ENCODE results near the gene PRRT1B. TPM values are rescaled to one million over a fixed set of nuclear protein-coding genes. Genes with fewer than 3 reads are reported as not detected.

Gene PRRT1B
- total and polyA plus RNA-seq, 2 donors from 2014 or later: 1.0 TPM; not detected in 1

DNA sequence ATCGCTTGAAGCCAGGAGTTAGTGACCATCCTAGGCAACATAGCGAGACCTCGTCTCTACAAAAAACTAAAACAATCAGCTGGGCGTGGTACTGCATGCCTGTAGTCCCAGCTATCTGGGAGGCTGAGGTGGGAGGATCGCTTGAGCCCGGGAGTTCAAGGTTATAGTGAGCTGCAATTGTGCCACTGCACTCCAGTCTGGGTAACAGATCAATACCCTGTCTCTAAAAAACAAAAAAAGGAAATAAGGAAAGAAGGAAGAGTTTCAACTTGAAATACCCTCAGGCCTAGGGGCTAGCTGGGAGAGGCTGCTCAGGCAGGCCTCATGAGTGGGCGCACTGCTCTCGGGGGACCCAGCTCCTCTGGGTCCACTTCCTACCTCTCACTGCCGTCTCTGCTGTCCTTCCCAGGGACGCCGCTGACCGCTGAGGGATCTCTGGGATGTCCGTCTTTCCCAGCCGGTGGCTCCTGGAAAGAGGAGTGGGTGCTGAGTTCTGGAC, 56.4 kb downstream of the PRRT1B start:
- peaks cover 0 to 42% (median 17%) of the 10 kb centered on the region in 3 donors for H3K36me3 ChIP-seq (ENCODE audit: control insufficient read depth in 2 of 3, insufficient read depth in 3 of 3, low read length in 3 of 3)
- H3K4me3 ChIP-seq (ENCODE audit: low read length in 3 of 3): no peak overlapping the region
- H3K4me1 ChIP-seq (ENCODE audit: control insufficient read depth in 2 of 3, insufficient read depth in 2 of 3, low read depth in 1 of 3, low read length in 3 of 3): peaks cover 0 to under 1% (median 0%) of the 10 kb centered on the region in 3 donors
- FAIRE-seq (no peak), DNase-seq (no peak)
- no peaks in the 10 kb centered on the region for H3K27me3 ChIP-seq (ENCODE audit: control insufficient read depth, insufficient read depth, low read length)
- TF ChIP-seq, protein P1, sequence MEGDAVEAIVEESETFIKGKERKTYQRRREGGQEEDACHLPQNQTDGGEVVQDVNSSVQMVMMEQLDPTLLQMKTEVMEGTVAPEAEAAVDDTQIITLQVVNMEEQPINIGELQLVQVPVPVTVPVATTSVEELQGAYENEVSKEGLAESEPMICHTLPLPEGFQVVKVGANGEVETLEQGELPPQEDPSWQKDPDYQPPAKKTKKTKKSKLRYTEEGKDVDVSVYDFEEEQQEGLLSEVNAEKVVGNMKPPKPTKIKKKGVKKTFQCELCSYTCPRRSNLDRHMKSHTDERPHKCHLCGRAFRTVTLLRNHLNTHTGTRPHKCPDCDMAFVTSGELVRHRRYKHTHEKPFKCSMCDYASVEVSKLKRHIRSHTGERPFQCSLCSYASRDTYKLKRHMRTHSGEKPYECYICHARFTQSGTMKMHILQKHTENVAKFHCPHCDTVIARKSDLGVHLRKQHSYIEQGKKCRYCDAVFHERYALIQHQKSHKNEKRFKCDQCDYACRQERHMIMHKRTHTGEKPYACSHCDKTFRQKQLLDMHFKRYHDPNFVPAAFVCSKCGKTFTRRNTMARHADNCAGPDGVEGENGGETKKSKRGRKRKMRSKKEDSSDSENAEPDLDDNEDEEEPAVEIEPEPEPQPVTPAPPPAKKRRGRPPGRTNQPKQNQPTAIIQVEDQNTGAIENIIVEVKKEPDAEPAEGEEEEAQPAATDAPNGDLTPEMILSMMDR (IDR thresholded peaks at IDR 0.05; ENCODE audit: borderline replicate concordance, extremely low read depth, insufficient read depth): no peak
- intact Hi-C loops (cut with DNase I): no loop called here
- no peak overlapping the region for H3K27ac ChIP-seq (ENCODE audit: low read depth in 2 of 2, low read length in 2 of 2)
- H3K9me3 ChIP-seq (ENCODE audit: control insufficient read depth in 2 of 3, insufficient read depth in 1 of 3, low read length in 3 of 3): no peaks in the 10 kb centered on the region
- no peak overlapping the region for H3K9ac ChIP-seq (ENCODE audit: low read length in 3 of 3)

DNA sequence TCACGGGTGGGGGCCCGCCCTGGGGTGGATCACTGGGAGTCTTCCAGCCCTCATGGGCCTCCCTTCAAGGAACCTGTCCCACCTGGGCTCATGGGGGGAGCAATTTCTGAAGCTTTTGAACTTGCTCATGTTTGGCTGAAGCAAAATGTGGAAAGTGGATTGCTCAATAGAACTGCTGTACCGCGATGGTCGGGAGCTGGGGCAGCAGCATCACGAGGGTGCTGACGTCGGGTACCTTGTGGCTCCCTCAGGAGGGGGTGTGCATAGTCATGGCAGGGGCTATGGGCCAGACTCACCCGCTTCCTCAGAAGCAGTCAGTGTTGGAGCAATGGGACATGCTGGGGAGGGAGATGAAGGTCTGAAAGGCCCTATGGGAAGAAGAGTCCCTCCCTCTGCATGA, 57.9 kb downstream of the PRRT1B start:
- FAIRE-seq (no peak), DNase-seq (no peak)
- Histone ChIP-seq H3K27ac (ENCODE audit: low read depth in 2 of 2, low read length in 2 of 2) (no peak overlapping the region), H3K9me3 (ENCODE audit: control insufficient read depth in 2 of 3, insufficient read depth in 1 of 3, low read length in 3 of 3) (no peaks in the 10 kb centered on the region), H3K4me3 (ENCODE audit: low read length in 3 of 3) (no peak overlapping the region), H3K36me3 (ENCODE audit: control insufficient read depth in 2 of 3, insufficient read depth in 3 of 3, low read length in 3 of 3) (peaks cover 0 to 27% (median 11%) of the 10 kb centered on the region in 3 donors), H3K9ac (ENCODE audit: low read length in 3 of 3) (no peak overlapping the region), H3K27me3 (ENCODE audit: control insufficient read depth, insufficient read depth, low read length) (no peaks in the 10 kb centered on the region), H3K4me1 (ENCODE audit: control insufficient read depth in 2 of 3, insufficient read depth in 2 of 3, low read depth in 1 of 3, low read length in 3 of 3) (peaks cover 0 to 11% (median 4%) of the 10 kb centered on the region in 3 donors)
- TF ChIP-seq, protein P1 (IDR thresholded peaks at IDR 0.05; ENCODE audit: borderline replicate concordance, extremely low read depth, insufficient read depth): no peak
- intact Hi-C loops (cut with DNase I): no loop called here

DNA sequence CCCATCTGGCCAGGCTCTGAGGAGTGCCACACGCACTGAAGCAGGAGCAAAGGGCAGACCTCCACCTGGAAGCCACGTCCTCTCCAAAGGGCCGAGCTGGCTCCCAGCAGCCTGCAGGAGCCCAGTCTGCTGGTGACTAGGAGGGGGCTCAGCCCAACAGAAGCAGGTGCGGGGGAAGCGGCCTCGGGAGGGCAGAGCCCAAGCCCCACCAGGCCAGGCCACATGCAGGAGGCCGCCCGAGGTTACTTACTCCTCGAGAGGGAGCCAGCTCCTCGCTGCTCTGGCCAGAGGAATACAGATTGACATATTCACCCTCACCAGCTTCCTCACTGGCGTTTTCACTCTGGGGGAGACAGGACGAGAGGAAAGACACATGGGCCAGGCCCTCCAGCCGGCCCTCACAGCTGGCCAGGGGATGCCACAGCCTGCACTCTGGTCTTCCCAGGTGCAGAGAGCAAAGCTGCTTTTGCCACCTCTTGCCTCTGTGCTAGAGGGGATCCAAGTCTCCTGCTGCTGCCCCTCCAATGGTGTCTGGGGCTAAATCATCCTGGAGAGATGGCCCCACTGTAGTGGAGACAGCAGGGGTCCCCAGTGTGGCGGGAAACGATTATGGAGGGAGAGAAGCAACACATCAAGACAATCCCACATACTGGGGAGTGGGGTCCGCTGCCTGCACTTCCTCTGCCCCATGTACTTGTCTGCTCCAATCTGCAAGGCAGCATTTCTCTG, 58.6 kb downstream of the PRRT1B start:
- Histone ChIP-seq H3K27me3 (ENCODE audit: control insufficient read depth, insufficient read depth, low read length) (no peaks in the 10 kb centered on the region), H3K9me3 (ENCODE audit: control insufficient read depth in 2 of 3, insufficient read depth in 1 of 3, low read length in 3 of 3) (no peaks in the 10 kb centered on the region), H3K36me3 (ENCODE audit: control insufficient read depth in 2 of 3, insufficient read depth in 3 of 3, low read length in 3 of 3) (peaks cover 0 to 23% (median 7%) of the 10 kb centered on the region in 3 donors), H3K4me3 (ENCODE audit: low read length in 3 of 3) (no peak overlapping the region), H3K27ac (ENCODE audit: low read depth in 2 of 2, low read length in 2 of 2) (no peak overlapping the region), H3K4me1 (ENCODE audit: control insufficient read depth in 2 of 3, insufficient read depth in 2 of 3, low read depth in 1 of 3, low read length in 3 of 3) (peaks cover 0 to 18% (median 11%) of the 10 kb centered on the region in 3 donors), H3K9ac (ENCODE audit: low read length in 3 of 3) (no peak overlapping the region)
- intact Hi-C loops (cut with DNase I): no loop called here
- DNase-seq (no peak), FAIRE-seq (no peak)
- TF ChIP-seq, protein P1 (IDR thresholded peaks at IDR 0.05; ENCODE audit: borderline replicate concordance, extremely low read depth, insufficient read depth): no peak

All from kidney (tissue), 14 donors.